Endothelial cell (in vitro differentiated cells): ENCODE data around the gene KNOP1. TPM values are rescaled to one million over a fixed set of nuclear protein-coding genes. Genes with fewer than 3 reads are reported as not detected.

Source experiments
- DNase-seq: peaks from one replicate; pipeline ENCODE4 v3.0.0; 2021; ENCODE audit warnings: low spot score
- H3K27ac Mint-ChIP-seq: one replicate; pipeline ENCODE4 v1.8.0; 2021; ENCODE audit warnings: mixed read lengths, inconsistent platforms; ENCODE audit not compliant: unreplicated experiment
- H3K27me3 Mint-ChIP-seq: one replicate; pipeline ENCODE4 v1.8.0; 2021; ENCODE audit warnings: mild to moderate bottlenecking, moderate library complexity, mixed read lengths, inconsistent platforms; ENCODE audit not compliant: unreplicated experiment
- H3K36me3 Mint-ChIP-seq: one replicate; pipeline ENCODE4 v1.8.0; 2021; ENCODE audit warnings: mild to moderate bottlenecking, low read depth, mixed read lengths, inconsistent platforms; ENCODE audit not compliant: unreplicated experiment
- H3K4me1 Mint-ChIP-seq: one replicate; pipeline ENCODE4 v1.8.0; 2021; ENCODE audit warnings: mild to moderate bottlenecking, mixed read lengths, inconsistent platforms; ENCODE audit not compliant: unreplicated experiment
- H3K4me3 Mint-ChIP-seq: one replicate; pipeline ENCODE4 v1.8.0; 2021; ENCODE audit warnings: mild to moderate bottlenecking, mixed read lengths, inconsistent platforms; ENCODE audit not compliant: unreplicated experiment
- H3K9me3 Mint-ChIP-seq: one replicate; pipeline ENCODE4 v1.8.0; 2021; ENCODE audit warnings: mixed read lengths, inconsistent platforms; ENCODE audit not compliant: unreplicated experiment
- total RNA-seq: library from RNA; stranded (reverse); fragmentation: NEBNext Ultra II Directional; extraction: Animal tissue kit (Norgen Biotek cat#: 25700); gene quantifications from one replicate; pipeline ENCODE4 v1.2.1, GENCODE V29; 2021; ENCODE audit not compliant: unreplicated experiment
- TF ChIP-seq, protein P1 (sequence below): fragments of 200-600 bp; sonication (generic); IDR thresholded peaks from one replicate; pipeline ENCODE4 v1.5.0; 2021; ENCODE audit warnings: antibody characterized with exemption; ENCODE audit not compliant: unreplicated experiment

KNOP1 gene
- total RNA-seq, 1 donor from 2014 or later = 36.6 TPM

DNA sequence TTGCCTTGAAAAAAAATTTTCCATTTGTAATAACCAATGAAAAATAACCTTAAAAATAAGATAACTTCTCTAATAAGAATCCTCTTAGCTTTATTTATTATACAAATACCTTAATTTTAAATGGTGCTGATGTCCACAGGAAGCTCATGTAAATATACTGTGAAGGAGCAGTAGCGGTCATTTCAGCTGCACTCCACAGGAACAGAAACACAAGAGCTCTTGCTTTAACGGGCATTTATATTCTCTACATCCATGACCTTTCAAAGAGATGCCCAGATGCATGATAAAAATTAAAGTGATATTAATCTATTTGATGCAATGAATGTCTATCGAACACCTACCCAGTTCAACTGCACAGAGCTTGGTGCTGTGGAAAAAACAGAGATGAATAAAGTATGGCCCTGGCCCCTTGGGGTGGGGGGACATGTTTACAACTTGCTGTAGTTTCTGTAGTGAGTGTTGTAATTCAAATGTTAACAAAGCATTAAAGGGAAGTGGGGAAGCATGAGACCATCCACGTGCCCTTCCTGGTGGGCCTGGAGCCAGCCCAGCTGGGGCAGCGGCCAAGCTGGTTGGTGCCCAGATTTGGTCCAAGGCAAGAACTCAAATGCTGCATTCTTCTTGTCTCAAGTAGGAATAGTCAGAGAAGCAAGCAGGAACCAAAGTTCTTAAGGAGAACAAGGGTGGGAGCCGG lies 48.0 kb upstream of the KNOP1 start:
- Mint-ChIP-seq H3K4me1 (no peaks in the 10 kb centered on the region), H3K4me3 (no peak overlapping the region), H3K9me3 (no peaks in the 10 kb centered on the region), H3K27me3 (no peaks in the 10 kb centered on the region), H3K27ac (no peak overlapping the region), H3K36me3 (peaks cover 14% of the 10 kb centered on the region)
- TF ChIP-seq, protein P1, sequence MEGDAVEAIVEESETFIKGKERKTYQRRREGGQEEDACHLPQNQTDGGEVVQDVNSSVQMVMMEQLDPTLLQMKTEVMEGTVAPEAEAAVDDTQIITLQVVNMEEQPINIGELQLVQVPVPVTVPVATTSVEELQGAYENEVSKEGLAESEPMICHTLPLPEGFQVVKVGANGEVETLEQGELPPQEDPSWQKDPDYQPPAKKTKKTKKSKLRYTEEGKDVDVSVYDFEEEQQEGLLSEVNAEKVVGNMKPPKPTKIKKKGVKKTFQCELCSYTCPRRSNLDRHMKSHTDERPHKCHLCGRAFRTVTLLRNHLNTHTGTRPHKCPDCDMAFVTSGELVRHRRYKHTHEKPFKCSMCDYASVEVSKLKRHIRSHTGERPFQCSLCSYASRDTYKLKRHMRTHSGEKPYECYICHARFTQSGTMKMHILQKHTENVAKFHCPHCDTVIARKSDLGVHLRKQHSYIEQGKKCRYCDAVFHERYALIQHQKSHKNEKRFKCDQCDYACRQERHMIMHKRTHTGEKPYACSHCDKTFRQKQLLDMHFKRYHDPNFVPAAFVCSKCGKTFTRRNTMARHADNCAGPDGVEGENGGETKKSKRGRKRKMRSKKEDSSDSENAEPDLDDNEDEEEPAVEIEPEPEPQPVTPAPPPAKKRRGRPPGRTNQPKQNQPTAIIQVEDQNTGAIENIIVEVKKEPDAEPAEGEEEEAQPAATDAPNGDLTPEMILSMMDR = no peak
- DNase-seq = no peak

DNA sequence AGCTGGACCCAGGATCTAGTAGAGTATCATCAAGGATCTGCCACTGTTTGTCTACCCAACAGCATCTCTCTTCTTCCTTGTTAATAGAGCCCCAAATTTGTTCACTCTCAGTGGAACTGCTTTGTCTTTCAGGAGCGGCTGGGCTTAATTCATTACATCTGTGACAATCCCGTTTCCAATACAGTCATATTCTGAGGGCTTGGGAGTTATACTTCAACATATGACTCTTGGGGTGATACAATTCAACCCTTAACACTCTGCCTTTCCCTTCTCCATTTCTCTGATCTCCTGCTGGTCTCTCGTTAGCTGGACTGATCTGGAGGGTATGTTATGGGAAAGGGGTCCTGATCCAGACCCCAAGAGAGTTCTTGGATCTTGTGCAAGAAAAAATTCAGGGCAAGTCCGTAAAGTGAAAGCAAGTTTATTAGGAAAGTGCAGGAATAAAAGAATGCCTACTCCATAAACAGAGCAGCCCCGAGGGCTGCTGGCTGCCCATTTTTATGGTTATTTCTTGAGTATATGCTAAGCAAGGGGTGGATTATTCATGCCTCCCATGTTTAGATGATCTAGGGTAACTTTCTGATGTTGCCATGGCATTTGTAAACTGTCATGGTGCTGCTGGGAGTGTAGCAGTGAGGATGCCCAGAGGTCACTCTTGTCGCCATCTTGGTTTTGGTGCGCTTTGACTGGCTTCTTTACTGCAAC lies 42.5 kb upstream of the KNOP1 start:
- no peaks in the 10 kb centered on the region for H3K4me1 Mint-ChIP-seq
- no peak for DNase-seq
- TF ChIP-seq, protein P1 = no peak
- no peak overlapping the region for H3K27ac Mint-ChIP-seq
- H3K4me3 Mint-ChIP-seq = no peak overlapping the region
- H3K27me3 Mint-ChIP-seq = no peaks in the 10 kb centered on the region
- no peaks in the 10 kb centered on the region for H3K36me3 Mint-ChIP-seq
- no peaks in the 10 kb centered on the region for H3K9me3 Mint-ChIP-seq

- peaks cover 19% of the 10 kb centered on the region for H3K4me1 Mint-ChIP-seq
- H3K27me3 Mint-ChIP-seq = no peaks in the 10 kb centered on the region
- no peak overlapping the region for H3K4me3 Mint-ChIP-seq
- no peaks in the 10 kb centered on the region for H3K36me3 Mint-ChIP-seq
- TF ChIP-seq, protein P1 = no peak
- H3K27ac Mint-ChIP-seq = peak overlapping the region; percentile 14
- H3K9me3 Mint-ChIP-seq = no peaks in the 10 kb centered on the region
- no peak for DNase-seq
Measured at GRCh38 chr16:19757762-19758595, 40.0 kb upstream of the KNOP1 start.

GRCh38 chr16:19757026-19757425 lies 39.0 kb upstream of the KNOP1 start:
- H3K4me3 Mint-ChIP-seq = no peak overlapping the region
- TF ChIP-seq, protein P1 = no peak
- no peaks in the 10 kb centered on the region for H3K9me3 Mint-ChIP-seq
- H3K4me1 Mint-ChIP-seq = peaks cover 19% of the 10 kb centered on the region
- no peak overlapping the region for H3K27ac Mint-ChIP-seq
- no peaks in the 10 kb centered on the region for H3K36me3 Mint-ChIP-seq
- no peaks in the 10 kb centered on the region for H3K27me3 Mint-ChIP-seq
- no peak for DNase-seq
